ENCODE measurements around the gene FOXRED2.

DNA sequence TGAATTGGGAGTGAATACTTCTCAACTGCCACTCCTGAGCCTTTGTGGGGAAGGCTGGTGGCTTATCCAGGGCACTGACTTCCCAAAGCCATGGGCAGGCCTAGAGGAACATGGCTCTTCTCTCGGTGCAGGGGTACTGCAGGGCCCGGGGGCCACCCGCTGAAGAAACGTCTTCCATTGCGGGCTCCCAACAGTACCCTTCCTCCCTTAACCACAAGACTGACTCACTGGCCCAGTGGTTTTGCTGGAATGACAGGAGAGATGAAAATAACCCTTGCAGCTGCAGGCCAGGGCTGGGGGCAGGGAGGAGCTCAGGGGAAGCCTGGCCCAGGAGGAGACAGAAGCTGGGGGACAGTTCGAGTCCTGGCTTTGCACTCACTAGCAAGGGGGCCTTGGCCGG is 38.9 kb downstream of the FOXRED2 start:
- TF ChIP-seq, protein P1, sequence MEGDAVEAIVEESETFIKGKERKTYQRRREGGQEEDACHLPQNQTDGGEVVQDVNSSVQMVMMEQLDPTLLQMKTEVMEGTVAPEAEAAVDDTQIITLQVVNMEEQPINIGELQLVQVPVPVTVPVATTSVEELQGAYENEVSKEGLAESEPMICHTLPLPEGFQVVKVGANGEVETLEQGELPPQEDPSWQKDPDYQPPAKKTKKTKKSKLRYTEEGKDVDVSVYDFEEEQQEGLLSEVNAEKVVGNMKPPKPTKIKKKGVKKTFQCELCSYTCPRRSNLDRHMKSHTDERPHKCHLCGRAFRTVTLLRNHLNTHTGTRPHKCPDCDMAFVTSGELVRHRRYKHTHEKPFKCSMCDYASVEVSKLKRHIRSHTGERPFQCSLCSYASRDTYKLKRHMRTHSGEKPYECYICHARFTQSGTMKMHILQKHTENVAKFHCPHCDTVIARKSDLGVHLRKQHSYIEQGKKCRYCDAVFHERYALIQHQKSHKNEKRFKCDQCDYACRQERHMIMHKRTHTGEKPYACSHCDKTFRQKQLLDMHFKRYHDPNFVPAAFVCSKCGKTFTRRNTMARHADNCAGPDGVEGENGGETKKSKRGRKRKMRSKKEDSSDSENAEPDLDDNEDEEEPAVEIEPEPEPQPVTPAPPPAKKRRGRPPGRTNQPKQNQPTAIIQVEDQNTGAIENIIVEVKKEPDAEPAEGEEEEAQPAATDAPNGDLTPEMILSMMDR (IDR thresholded peaks at IDR 0.05; ENCODE audit: poor library complexity, severe bottlenecking) = no peak
- TF ChIP-seq TAF1 (IDR thresholded peaks at IDR 0.05; ENCODE audit: low read depth) = no peak
- TF ChIP-seq, protein P2, sequence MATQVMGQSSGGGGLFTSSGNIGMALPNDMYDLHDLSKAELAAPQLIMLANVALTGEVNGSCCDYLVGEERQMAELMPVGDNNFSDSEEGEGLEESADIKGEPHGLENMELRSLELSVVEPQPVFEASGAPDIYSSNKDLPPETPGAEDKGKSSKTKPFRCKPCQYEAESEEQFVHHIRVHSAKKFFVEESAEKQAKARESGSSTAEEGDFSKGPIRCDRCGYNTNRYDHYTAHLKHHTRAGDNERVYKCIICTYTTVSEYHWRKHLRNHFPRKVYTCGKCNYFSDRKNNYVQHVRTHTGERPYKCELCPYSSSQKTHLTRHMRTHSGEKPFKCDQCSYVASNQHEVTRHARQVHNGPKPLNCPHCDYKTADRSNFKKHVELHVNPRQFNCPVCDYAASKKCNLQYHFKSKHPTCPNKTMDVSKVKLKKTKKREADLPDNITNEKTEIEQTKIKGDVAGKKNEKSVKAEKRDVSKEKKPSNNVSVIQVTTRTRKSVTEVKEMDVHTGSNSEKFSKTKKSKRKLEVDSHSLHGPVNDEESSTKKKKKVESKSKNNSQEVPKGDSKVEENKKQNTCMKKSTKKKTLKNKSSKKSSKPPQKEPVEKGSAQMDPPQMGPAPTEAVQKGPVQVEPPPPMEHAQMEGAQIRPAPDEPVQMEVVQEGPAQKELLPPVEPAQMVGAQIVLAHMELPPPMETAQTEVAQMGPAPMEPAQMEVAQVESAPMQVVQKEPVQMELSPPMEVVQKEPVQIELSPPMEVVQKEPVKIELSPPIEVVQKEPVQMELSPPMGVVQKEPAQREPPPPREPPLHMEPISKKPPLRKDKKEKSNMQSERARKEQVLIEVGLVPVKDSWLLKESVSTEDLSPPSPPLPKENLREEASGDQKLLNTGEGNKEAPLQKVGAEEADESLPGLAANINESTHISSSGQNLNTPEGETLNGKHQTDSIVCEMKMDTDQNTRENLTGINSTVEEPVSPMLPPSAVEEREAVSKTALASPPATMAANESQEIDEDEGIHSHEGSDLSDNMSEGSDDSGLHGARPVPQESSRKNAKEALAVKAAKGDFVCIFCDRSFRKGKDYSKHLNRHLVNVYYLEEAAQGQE (IDR thresholded peaks at IDR 0.05; ENCODE audit: borderline replicate concordance) = no peak

All from neural cell (in vitro differentiated cells).